ENCODE results near the gene PSTPIP2. TPM values are rescaled to one million over a fixed set of nuclear protein-coding genes. Genes with fewer than 3 reads are reported as not detected.
"Not testable (repeated sequence)": the region's sequence is repeated elsewhere in the genome, so short reads cannot be mapped to it uniquely, and the experiment has no call there.

PSTPIP2 gene
- total RNA-seq, 1 donor from 2014 or later, result 7.9 TPM

GRCh38 chr18:46035696-46036680 lies 36.1 kb downstream of the PSTPIP2 start:
- no peak for DNase-seq

GRCh38 chr18:46034230-46034629 lies 37.8 kb downstream of the PSTPIP2 start:
- DNase-seq, result no peak

- no peak for DNase-seq
These were observed 40.3 kb downstream of the PSTPIP2 start for GRCh38 chr18:46031741-46032140.

- DNase-seq, result no peak
These were observed 43.5 kb downstream of the PSTPIP2 start for GRCh38 chr18:46028536-46028891.

- DNase-seq, result no peak
These were observed 52.1 kb downstream of the PSTPIP2 start for GRCh38 chr18:46019936-46020335.

- DNase-seq, result no peak
These were observed 58.4 kb downstream of the PSTPIP2 start for GRCh38 chr18:46013484-46014189.

- no peak for DNase-seq
These were observed 61.4 kb downstream of the PSTPIP2 start for GRCh38 chr18:46010676-46011075.

GRCh38 chr18:46010050-46010449 lies 62.0 kb downstream of the PSTPIP2 start:
- no peak for DNase-seq

GRCh38 chr18:46009125-46009840 lies 62.8 kb downstream of the PSTPIP2 start:
- DNase-seq, result no peak

GRCh38 chr18:46008531-46008930 lies 63.5 kb downstream of the PSTPIP2 start:
- DNase-seq, result no peak

- no peak for DNase-seq
These were observed 64.9 kb downstream of the PSTPIP2 start for GRCh38 chr18:46007165-46007564.

- DNase-seq, result no peak
These were observed 69.1 kb downstream of the PSTPIP2 start for GRCh38 chr18:46002934-46003333.

- DNase-seq, result no peak
These were observed 70.2 kb downstream of the PSTPIP2 start for GRCh38 chr18:46001892-46002291.

- DNase-seq, result no peak
These were observed 71.0 kb downstream of the PSTPIP2 start for GRCh38 chr18:46001074-46001473.

GRCh38 chr18:45999536-45999935 lies 72.5 kb downstream of the PSTPIP2 start:
- no peak for DNase-seq

GRCh38 chr18:45998244-45998643 lies 73.8 kb downstream of the PSTPIP2 start:
- no peak for DNase-seq

- no peak for DNase-seq
These were observed 74.3 kb downstream of the PSTPIP2 start for GRCh38 chr18:45997700-45998151.

GRCh38 chr18:45995461-45995860 lies 76.6 kb downstream of the PSTPIP2 start:
- DNase-seq, result no peak

- no peak for DNase-seq
These were observed 78.6 kb downstream of the PSTPIP2 start for GRCh38 chr18:45993438-45993837.

- DNase-seq, result not testable (repeated sequence)
These were observed 79.5 kb downstream of the PSTPIP2 start for GRCh38 chr18:45992527-45992926.

- DNase-seq, result no peak
These were observed 80.3 kb downstream of the PSTPIP2 start for GRCh38 chr18:45991788-45992187.

- no peak for DNase-seq
These were observed 87.4 kb downstream of the PSTPIP2 start for GRCh38 chr18:45984546-45985235.
